UCSD-AML1 (cell line): Measurements from ENCODE around the gene NDRG4.
A peak's percentile ranks its signal among the peaks of the same experiment; 100 is the strongest.
"Not testable (repeated sequence)": the region's sequence is repeated elsewhere in the genome, so short reads cannot be mapped to it uniquely, and the experiment has no call there.

ENCODE experiments used
- DNase-seq: peaks from one replicate; lab custom pipeline; 2025; ENCODE audit not compliant: unreplicated experiment; lab: John Stamatoyannopoulos, UW

NDRG4 gene

GRCh38 chr16:58464916-58465731 is 34.8 kb upstream of the NDRG4 start:
- no peak for DNase-seq

GRCh38 chr16:58465817-58466216 is 34.1 kb upstream of the NDRG4 start:
- no peak for DNase-seq

GRCh38 chr16:58466396-58466795 is 33.5 kb upstream of the NDRG4 start:
- no peak for DNase-seq

GRCh38 chr16:58467905-58468304 is 32.0 kb upstream of the NDRG4 start:
- DNase-seq = no peak

GRCh38 chr16:58471209-58471975 is 28.6 kb upstream of the NDRG4 start:
- no peak for DNase-seq

- no peak for DNase-seq
These were observed 27.7 kb upstream of the NDRG4 start for GRCh38 chr16:58472266-58472665.

- no peak for DNase-seq
These were observed 27.1 kb upstream of the NDRG4 start for GRCh38 chr16:58472827-58473226.

GRCh38 chr16:58474296-58474695 is 25.6 kb upstream of the NDRG4 start:
- DNase-seq = no peak

- DNase-seq = no peak
These were observed 24.8 kb upstream of the NDRG4 start for GRCh38 chr16:58475091-58475619.

- no peak for DNase-seq
These were observed 23.2 kb upstream of the NDRG4 start for GRCh38 chr16:58476791-58477190.

- no peak for DNase-seq
These were observed 21.5 kb upstream of the NDRG4 start for GRCh38 chr16:58478427-58478826.

- no peak for DNase-seq
These were observed 18.6 kb upstream of the NDRG4 start for GRCh38 chr16:58481226-58481869.

GRCh38 chr16:58481931-58482330 is 18.0 kb upstream of the NDRG4 start:
- DNase-seq = no peak

- no peak for DNase-seq
These were observed 14.6 kb upstream of the NDRG4 start for GRCh38 chr16:58485184-58485887.

GRCh38 chr16:58487566-58488351 is 12.2 kb upstream of the NDRG4 start:
- peak; percentile 73 for DNase-seq

GRCh38 chr16:58488531-58488930 is 11.4 kb upstream of the NDRG4 start:
- DNase-seq = no peak

GRCh38 chr16:58490065-58490464 is 9.9 kb upstream of the NDRG4 start:
- no peak for DNase-seq

GRCh38 chr16:58490539-58490938 is 9.4 kb upstream of the NDRG4 start:
- not testable (repeated sequence) for DNase-seq

- no peak for DNase-seq
These were observed 7.9 kb upstream of the NDRG4 start for GRCh38 chr16:58492066-58492465.

- DNase-seq = no peak
These were observed 7.2 kb upstream of the NDRG4 start for GRCh38 chr16:58492735-58493134.
